HEK293 (cell line): ENCODE results near the gene HNRNPA0.

ENCODE experiments used
- CTCF ChIA-PET: fragments of 350-600 bp; formaldehyde crosslinking; extraction: SDS; loops from one replicate; lab custom pipeline; 2021; ENCODE audit warnings: antibody characterized with exemption; lab: Yijun Ruan, JAX
- POLR2A ChIA-PET: fragments of 300-600 bp; formaldehyde crosslinking; extraction: SDS; loops from one replicate; lab custom pipeline; 2020; ENCODE audit warnings: antibody characterized with exemption, inconsistent platforms; lab: Yijun Ruan, JAX
- H3K27ac ChIP-seq: fragments of 200-500 bp; sonication (Bioruptor generic); 2 replicates; pipeline ENCODE4 v1.5.1; 2014; ENCODE audit warnings: low read depth, low read length, control low read depth, inconsistent platforms; ENCODE audit errors: extremely low read depth
- H3K36me3 ChIP-seq, 2 experiments: fragments of 200-500 bp in 1 of 2; sonication (Bioruptor generic) in 1 of 2; 1 replicate in 1 of 2; 2 replicates in 1 of 2; pipeline ENCODE4 v1.5.1; 2014 to 2017; ENCODE audit warnings: inconsistent platforms in 2 of 2, low read length in 2 of 2; ENCODE audit not compliant: control insufficient read depth in 2 of 2, insufficient read depth in 1 of 2
- H3K4me1 ChIP-seq: fragments of 200-500 bp; sonication (Bioruptor generic); 2 replicates; pipeline ENCODE4 v1.5.1; 2014; ENCODE audit warnings: mild to moderate bottlenecking, low read length, inconsistent platforms; ENCODE audit not compliant: control insufficient read depth, insufficient read depth
- H3K4me3 ChIP-seq: 2 replicates; pipeline ENCODE4 v1.5.1; 2011; ENCODE audit warnings: low read depth, mild to moderate bottlenecking, control low read depth, low read length, moderate library complexity
- H3K9me3 ChIP-seq: fragments of 200-500 bp; sonication (Bioruptor generic); 2 replicates; pipeline ENCODE4 v1.5.1; 2014; ENCODE audit warnings: low read depth, low read length, inconsistent platforms; ENCODE audit not compliant: control insufficient read depth, insufficient read depth
- BCL11B ChIP-seq: fragments of 450-650 bp; formaldehyde crosslinking; IDR thresholded peaks from 2 replicates; pipeline ENCODE4 v1.5.1; 2016; ENCODE audit warnings: low read depth, missing biosample characterization, missing genetic modification characterization
- HOXA7 ChIP-seq: sonication (generic); formaldehyde crosslinking; IDR thresholded peaks from 2 replicates; pipeline ENCODE4 v1.8.1; 2022; ENCODE audit warnings: missing genetic modification reagents, borderline replicate concordance
- KLF17 ChIP-seq: fragments of 450-650 bp; formaldehyde crosslinking; IDR thresholded peaks from 2 replicates; pipeline ENCODE4 v1.5.1; 2016; ENCODE audit warnings: missing biosample characterization, missing genetic modification characterization
- PRDM6 ChIP-seq: fragments of 450-650 bp; formaldehyde crosslinking; IDR thresholded peaks from 2 replicates; pipeline ENCODE4 v1.5.1; 2017; ENCODE audit warnings: missing biosample characterization, missing genetic modification characterization
- SETDB1 ChIP-seq: IDR thresholded peaks from one replicate; pipeline ENCODE4 v1.6.1; 2017; ENCODE audit warnings: mild to moderate bottlenecking, low read length, moderate library complexity, mixed read lengths; ENCODE audit not compliant: insufficient read length
- ZBTB17 ChIP-seq: fragments of 450-650 bp; formaldehyde crosslinking; IDR thresholded peaks from 2 replicates; pipeline ENCODE4 v1.5.1; 2016; ENCODE audit warnings: missing biosample characterization, missing genetic modification characterization
- ZNF114 ChIP-seq: fragments of 450-650 bp; formaldehyde crosslinking; IDR thresholded peaks from 2 replicates; pipeline ENCODE4 v1.5.0; 2017; ENCODE audit warnings: missing biosample characterization, missing genetic modification characterization
- ZNF148 ChIP-seq: fragments of 450-650 bp; formaldehyde crosslinking; IDR thresholded peaks from 2 replicates; pipeline ENCODE4 v1.5.0; 2017; ENCODE audit warnings: missing biosample characterization, missing genetic modification characterization, borderline replicate concordance
- ZNF280D ChIP-seq: fragments of 450-650 bp; formaldehyde crosslinking; IDR thresholded peaks from 2 replicates; pipeline ENCODE4 v1.5.1; 2016; ENCODE audit warnings: missing biosample characterization, missing genetic modification characterization
- ZNF37A ChIP-seq: fragments of 450-650 bp; IDR thresholded peaks from 2 replicates; pipeline ENCODE4 v1.5.1; 2018; ENCODE audit warnings: missing biosample characterization, missing genetic modification characterization
- ZNF473 ChIP-seq: fragments of 450-650 bp; formaldehyde crosslinking; IDR thresholded peaks from 2 replicates; pipeline ENCODE4 v1.5.1; 2017; ENCODE audit warnings: missing biosample characterization, missing genetic modification characterization
- ZNF518A ChIP-seq: fragments of 450-650 bp; formaldehyde crosslinking; conservative IDR thresholded peaks from 2 replicates; pipeline ENCODE4 v1.5.1; 2016; ENCODE audit warnings: low read depth, missing biosample characterization, missing genetic modification characterization
- ZNF521 ChIP-seq: fragments of 450-650 bp; formaldehyde crosslinking; IDR thresholded peaks from 2 replicates; pipeline ENCODE4 v1.5.1; 2017; ENCODE audit warnings: missing biosample characterization, mild to moderate bottlenecking, missing genetic modification characterization
- ZNF548 ChIP-seq: fragments of 450-650 bp; formaldehyde crosslinking; IDR thresholded peaks from 2 replicates; pipeline ENCODE4 v1.5.1; 2016; ENCODE audit warnings: missing biosample characterization, missing genetic modification characterization
- ZNF660 ChIP-seq: fragments of 450-650 bp; IDR thresholded peaks from 2 replicates; pipeline ENCODE4 v1.5.1; 2018; ENCODE audit warnings: missing biosample characterization, mild to moderate bottlenecking, missing genetic modification characterization
- ZNF670 ChIP-seq: fragments of 450-650 bp; formaldehyde crosslinking; IDR thresholded peaks from 2 replicates; pipeline ENCODE4 v1.5.1; 2016; ENCODE audit warnings: missing biosample characterization, missing genetic modification characterization, low read depth
- ZNF768 ChIP-seq: fragments of 450-650 bp; formaldehyde crosslinking; IDR thresholded peaks from 2 replicates; pipeline ENCODE4 v1.5.1; 2018; ENCODE audit warnings: missing biosample characterization, mild to moderate bottlenecking, missing genetic modification characterization
- ZNF843 ChIP-seq: fragments of 450-650 bp; formaldehyde crosslinking; IDR thresholded peaks from 2 replicates; pipeline ENCODE4 v1.5.1; 2016; ENCODE audit warnings: missing biosample characterization, missing genetic modification characterization

Gene HNRNPA0

GRCh38 chr5:137800700-137801411 is 46.7 kb upstream of the HNRNPA0 start:
- Histone ChIP-seq H3K9me3 (no peaks in the 10 kb centered on the region), H3K27ac (no peak overlapping the region), H3K36me3 (no peaks in the 10 kb centered on the region), H3K4me1 (peaks cover 8% of the 10 kb centered on the region), H3K4me3 (no peak overlapping the region)
- CTCF ChIA-PET, result interaction anchor here (0.6 to 1.2 kb wide), 4 partner anchors 22 to 793 kb away, joined by 3 to 6 read pairs (median 3); no protein-coding TSS in a partner anchor
- POLR2A ChIA-PET, result no interaction called here
- TF ChIP-seq ZNF280D (tag by site-specific recombination) (no peak), ZNF768 (tag by site-specific recombination) (no peak), ZNF548 (no peak), ZNF670 (tag by site-specific recombination) (no peak), KLF17 (no peak), ZNF37A (tag by site-specific recombination) (no peak), ZNF518A (tag by site-specific recombination) (no peak), ZNF660 (tag by site-specific recombination) (no peak), ZNF148 (tag by site-specific recombination) (no peak), ZNF521 (tag by site-specific recombination) (no peak), ZNF114 (tag by site-specific recombination) (no peak)

GRCh38 chr5:137796279-137796678 is 42.1 kb upstream of the HNRNPA0 start:
- Histone ChIP-seq H3K4me1 (peaks cover 13% of the 10 kb centered on the region), H3K36me3 (no peaks in the 10 kb centered on the region; a peak in 1 of 3 replicates), H3K27ac (no peak overlapping the region), H3K4me3 (no peak overlapping the region), H3K9me3 (no peaks in the 10 kb centered on the region)
- ChIA-PET POLR2A (no interaction called here), CTCF (interaction anchor here (0.7 to 1.0 kb wide), 2 partner anchors 17 to 396 kb away, joined by 3 to 8 read pairs; no protein-coding TSS in a partner anchor)
- TF ChIP-seq ZBTB17 (tag by site-specific recombination) (no peak), SETDB1 (no peak), PRDM6 (tag by site-specific recombination) (peak; percentile 86), ZNF843 (tag by site-specific recombination) (peak; percentile 78), ZNF473 (tag by site-specific recombination) (no peak), BCL11B (peak; percentile 59; the same call in 1 of the 2 replicates), HOXA7 (no peak)
